H1 (cell line): Measurements from ENCODE around the gene TGFA.

Experiments
- CEBPB ChIP-seq: IDR thresholded peaks from 2 replicates; pipeline ENCODE4 v1.6.1; 2012; ENCODE audit warnings: low read depth, low read length
- CHD2 ChIP-seq: IDR thresholded peaks from 2 replicates; pipeline ENCODE4 v1.6.1; 2012; ENCODE audit warnings: low read length, improper control_type of control experiment
- CREB1 ChIP-seq: IDR thresholded peaks from 2 replicates; pipeline ENCODE4 v1.6.1; 2012; ENCODE audit warnings: inconsistent platforms
- CTCF ChIP-seq, 3 experiments: IDR thresholded peaks; 1 replicate in 2 of 3; 2 replicates in 1 of 3; pipeline versions ENCODE4 v1.5.1 to v1.6.1; 2011; ENCODE audit warnings: low read length in 3 of 3, mild to moderate bottlenecking in 3 of 3, inconsistent platforms in 2 of 3, low read depth in 1 of 3, moderate library complexity in 1 of 3; ENCODE audit not compliant: insufficient read depth in 1 of 3; ENCODE audit errors: control extremely low read depth in 1 of 3
- MAFK ChIP-seq: IDR thresholded peaks from 2 replicates; pipeline ENCODE4 v1.6.1; 2012; ENCODE audit warnings: low read depth, mild to moderate bottlenecking, improper control_type of control experiment, low read length
- POLR2A ChIP-seq, 2 experiments: IDR thresholded peaks; 1 replicate in 1 of 2; 2 replicates in 1 of 2; pipeline ENCODE4 v1.6.1; 2011; ENCODE audit warnings: low read depth in 2 of 2, low read length in 2 of 2, mild to moderate bottlenecking in 2 of 2; ENCODE audit errors: control extremely low read depth in 1 of 2
- SP1 ChIP-seq: IDR thresholded peaks from 2 replicates; pipeline ENCODE4 v1.6.1; 2011; ENCODE audit warnings: low read depth, low read length
- TCF12 ChIP-seq: IDR thresholded peaks from 2 replicates; pipeline ENCODE4 v1.6.1; 2011; ENCODE audit warnings: low read depth, mild to moderate bottlenecking, low read length

- TF ChIP-seq CHD2 (no peak), CEBPB (no peak), CTCF (IDR thresholded peaks at IDR 0.05; ENCODE audit: control extremely low read depth in 1 of 3, insufficient read depth in 1 of 3, low read depth in 1 of 3, low read length in 3 of 3) (no peak), CREB1 (no peak), POLR2A (IDR thresholded peaks at IDR 0.05; ENCODE audit: control extremely low read depth in 1 of 2, low read depth in 2 of 2, low read length in 2 of 2) (no peak), SP1 (no peak), TCF12 (no peak), MAFK (no peak)
These were observed 44.7 kb downstream of the TGFA start for GRCh38 chr2:70508711-70509462.
